ENCODE results near the gene TUBA4B.

The TUBA4B gene

DNA sequence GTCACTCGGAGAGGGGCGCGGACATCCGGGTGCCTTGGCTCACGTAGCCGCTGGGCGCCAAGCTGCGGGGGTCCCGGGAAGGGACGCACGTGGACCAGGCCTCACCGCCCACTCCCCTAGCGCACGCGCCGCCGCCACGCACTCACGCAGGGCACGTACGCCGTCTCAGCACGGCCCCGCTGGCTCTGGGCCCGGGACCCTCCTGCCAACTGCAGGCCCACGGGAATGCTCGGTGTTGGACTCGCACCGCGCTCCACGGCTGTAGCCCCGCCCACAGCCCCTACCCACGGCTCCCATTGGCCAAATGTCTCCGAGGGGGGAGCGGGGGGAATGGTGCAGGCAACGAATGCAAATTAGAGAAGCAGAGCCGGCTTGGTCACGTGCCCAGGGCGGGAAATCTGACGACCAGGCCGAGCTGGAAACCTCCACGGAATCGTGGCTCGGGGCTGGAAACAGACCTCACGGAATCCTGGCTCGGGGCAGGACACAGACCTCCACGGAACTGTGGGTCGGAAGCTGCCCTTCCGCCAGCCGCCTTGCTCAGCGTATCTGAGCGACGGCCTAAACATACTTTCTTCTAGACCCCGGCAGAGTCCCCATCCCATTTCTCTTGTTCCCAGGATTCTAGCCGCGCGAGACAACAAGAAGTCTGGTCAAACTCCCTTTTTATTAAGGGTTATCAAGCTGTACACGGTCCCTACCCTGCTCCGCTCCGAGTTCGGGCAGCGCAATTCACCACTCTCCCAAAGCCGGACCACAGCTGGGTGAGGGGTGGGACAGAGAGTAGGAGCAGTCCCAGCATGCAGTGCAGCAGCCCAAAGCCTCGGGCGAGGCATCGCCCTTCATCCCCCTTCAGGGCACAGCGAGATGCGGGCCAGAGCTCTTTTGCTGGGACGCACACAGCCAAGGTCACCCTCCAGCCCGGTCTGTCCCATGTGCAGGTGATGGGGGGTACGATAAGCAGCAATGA, 34.0 kb upstream of the TUBA4B start, which contains the start of gene ABCB6:
ABCB6 (minus strand) TSS at position 227 of the 970 bp plus-strand sequence. CDS start 285 bp downstream, outside the sequence.
- peak; percentile 66 for DNase-seq

DNA sequence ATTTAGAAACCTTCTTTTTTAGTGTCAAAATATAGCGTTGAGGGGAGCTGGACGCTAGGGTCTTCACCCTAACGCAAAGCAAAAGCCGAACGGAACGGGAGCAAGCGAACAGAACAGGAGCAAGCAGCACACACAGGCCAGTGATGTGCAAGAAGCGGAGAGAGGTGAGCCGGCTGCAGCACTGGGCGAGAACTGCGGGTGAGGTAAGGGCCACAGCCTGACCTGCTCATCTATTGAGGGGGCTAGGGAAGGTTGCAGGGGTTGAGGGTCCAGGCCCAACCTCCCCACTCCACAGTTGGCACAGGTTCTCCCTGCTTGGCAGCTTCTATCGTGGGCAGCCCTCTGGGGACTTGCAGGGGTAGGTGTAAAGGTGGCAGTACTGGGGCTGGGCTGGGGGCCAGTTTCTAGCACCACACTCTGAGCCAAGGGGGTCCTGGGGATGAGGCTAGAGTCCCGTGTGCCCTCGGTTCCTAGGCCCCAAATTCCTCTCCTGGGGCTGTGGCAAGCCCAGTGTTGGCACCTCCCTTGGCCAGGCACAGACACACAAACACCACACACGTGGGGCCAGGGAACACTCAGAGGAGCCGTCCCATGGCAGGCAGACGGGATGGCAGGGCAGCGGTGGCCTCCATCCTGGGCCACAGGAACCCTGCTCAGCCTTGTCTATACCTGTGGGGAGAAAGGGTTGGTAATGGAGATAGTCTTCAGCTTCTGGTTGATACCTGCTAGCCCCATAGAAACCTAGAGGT, 33.1 kb upstream of the TUBA4B start:
- DNase-seq = no peak

DNA sequence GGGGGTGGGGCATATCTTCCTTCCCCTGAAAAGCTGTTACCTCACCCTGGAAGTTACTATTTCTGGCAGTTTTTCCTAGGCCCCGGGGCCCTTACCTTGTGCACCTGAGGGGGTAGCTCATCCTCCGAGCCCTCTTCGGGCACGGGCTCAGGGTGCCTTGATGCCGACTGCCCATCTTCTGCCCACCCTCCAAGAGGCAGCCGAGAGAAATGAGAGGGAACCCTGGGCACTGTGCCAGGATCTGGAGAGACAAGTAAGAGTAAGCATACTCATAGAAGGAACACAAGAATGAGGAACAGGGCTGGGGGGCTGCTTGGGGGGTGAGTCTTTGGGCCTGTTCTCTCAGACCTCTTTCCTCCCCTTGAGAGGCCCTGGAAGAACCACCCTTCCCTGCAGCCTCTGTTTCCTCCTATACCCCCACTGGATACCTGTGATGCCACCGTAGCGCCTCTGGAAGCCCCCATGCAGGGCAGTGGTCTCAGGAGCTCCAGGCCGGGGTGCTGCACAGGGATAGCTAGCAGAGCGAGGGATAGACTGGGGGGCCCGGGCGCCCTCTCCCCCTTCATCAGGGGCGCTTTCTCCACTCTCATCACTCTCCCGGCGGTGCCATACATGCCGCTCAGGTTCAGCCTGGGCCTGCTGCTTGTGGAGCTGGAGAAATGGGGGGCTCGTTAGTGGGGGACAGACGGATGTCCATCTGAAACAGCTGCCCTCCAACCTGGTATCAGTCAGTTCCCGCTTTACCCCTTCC, 32.2 kb upstream of the TUBA4B start:
- no peak for DNase-seq

DNA sequence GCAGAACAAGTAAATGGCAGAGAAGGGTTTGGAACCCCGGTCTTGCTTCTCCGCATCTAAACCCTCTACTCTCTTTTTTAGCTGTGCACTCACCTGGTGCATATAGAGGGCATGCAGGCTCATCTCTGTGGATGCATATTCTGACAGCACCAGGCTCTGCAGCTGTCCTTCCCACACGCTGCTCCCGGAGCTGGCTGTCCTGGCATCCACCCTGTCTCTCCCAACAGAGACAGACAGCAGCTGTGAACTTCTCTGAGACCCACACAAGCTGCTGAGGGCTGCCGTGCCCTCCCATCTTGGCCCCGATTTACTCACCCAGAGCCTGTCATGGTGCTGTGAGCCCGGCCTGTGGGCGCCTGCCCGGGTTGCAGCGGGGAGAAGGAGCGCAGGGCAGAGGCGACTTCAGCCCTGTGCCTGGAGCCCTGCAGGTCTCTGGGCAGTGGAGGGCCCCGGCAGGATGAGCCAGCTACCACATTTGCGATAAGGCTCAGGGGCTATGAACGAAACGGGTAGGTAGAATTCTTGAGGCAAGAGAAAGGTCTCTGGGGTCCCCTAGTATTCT, 31.0 kb upstream of the TUBA4B start:
- no peak for DNase-seq

DNA sequence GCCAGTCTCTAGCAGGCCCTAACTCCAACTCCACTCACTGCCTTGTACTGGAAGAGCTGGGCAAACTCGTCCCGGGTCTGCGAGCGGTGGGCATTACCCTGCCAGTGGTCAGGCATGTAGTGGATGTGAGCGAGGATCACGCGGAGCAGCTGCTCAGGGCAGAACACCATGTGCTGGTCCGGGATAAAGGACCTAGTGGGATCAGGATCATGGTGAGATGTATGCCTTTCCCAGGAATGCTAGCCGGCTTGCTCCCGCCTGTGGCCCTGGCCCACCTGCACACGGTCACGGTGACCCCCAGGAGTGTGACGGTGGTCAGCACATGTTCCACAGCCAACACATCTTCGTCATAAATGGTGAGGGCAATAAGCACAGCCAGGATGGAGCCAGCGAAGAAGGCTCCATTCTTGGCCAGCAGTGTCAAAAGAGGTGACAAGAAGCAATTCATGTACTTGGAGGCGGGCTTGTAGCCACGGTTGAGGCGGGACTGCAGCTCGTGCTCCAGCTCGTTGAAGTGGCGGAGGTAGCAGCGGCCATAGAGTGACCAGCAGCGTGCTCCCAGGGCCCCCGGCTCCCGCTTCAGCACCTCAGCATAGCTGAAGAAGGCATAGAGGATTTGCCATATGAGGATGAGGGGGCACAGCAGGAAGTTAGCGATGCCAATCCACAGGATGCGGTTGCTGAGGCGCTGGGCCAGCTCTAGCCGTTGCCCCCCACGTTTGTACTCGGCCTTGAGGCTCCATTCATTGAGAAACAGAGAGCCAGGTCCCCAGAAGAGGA, 29.0 kb upstream of the TUBA4B start:
- DNase-seq = no peak

DNA sequence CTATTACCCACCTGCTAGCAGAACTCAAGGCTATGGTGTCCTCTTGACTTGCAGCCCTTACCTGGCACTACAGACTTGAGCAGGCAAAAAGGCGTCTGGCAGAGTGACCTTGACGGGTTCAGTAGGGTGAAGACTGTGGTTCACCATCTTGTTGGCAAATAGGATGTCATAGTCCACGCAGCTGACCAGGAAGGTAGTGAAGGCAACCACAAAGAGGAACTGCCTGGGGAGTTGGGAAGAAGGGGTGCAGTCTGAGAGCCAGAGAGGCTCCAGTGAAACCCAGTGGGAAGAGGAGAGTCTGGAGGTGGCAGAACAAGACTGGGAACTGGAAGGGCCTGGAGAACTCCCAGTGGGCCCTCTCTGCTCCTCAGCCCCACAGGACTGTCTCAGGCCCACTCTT, 27.7 kb upstream of the TUBA4B start:
- no peak for DNase-seq

DNA sequence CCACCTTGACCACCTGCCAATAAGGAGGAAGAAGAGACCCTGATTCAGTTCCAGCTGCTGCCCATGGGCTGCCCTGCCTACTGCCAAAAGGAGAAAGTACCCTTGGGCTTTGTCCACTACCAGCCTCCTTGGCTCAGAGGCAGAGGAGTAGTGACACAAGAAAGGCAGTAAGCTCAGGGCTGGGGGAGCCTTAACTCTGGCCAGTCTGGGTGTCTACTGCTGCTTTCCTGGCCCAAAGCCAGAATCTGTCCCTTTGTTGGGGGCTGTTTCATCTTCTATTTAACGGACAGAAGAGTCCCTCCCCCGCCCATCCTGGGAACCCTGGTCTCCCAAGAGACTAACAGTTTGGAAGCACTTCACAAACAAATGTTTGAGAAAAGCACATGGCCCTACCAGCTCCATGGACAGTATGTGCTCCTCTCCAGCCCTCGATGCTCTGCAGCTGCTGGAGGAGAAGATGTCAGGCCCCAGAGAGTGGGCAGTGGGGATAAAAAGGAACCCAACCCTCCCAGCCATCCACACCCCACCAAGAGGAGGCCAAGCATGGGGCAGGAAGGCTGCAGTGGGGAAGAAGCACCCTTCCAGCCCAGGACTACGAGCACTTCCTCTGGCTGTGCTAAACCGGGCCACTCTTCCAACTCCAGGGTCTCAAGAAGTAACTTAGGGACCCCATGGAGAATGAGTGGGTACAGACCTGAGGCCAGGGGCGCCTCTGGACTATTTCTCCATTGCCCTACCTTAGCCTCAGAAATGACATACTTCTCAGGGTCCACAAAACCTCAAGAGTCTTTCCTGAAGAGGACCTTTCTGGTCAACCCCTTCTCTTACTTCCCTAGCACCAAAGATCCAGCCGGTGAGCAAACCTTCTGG, 24.8 kb upstream of the TUBA4B start:
- no peak for DNase-seq

DNA sequence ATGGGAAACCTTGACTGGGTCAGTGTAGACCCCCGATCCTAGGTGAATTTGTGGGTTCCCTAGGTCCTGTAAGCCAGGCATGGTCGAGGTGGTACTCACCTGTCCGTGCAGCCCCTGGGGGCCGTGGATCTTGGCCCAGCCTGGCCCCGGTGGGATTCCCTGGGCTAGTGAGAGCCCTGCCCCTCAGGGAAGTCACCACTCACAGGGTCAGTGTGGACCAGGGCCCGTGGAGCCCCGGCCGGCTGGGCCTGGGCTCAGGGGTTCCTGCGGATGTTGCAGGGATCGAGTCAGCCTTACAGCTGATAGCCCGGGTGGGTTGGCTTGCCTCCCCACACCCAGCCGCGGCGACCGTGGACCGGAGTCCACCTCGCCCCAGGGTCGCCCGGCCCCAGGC, 24.1 kb upstream of the TUBA4B start:
- DNase-seq = no peak

DNA sequence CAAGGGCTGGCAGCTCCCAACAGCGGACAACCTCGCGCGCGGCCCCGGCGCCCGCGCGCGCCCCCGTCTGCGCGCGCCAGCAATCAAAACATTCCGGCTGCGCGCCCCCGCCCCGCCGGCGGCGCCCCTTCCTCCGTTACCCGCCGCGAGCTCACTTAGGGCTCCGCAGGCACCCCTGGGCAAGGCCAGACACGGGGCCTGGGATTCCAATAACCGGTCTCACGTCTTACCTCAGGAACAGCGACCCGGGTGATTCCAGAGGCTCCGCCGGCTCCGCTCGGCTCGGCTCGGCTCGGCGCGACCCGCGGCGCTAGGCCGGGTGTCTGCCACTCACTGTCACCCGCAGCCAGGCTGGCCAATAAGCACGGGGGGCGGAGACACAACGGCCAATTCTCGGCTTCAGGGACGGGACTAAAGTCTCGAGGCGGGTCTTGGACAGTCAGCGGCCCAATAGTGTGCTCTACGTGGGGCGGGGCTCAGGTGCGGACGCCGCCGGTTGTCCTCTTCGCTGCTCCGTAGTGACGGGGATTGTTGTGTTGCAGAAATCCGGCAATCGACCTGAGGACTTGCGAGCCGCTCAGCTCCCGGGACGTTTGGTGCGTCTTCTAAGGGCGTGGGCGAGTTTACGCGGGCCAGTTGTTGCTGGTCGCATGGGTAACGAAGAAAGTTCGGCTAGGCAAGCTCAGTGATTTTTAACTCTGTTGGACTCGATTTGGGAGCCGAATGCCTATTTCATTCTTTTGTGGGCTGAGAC, 23.6 kb upstream of the TUBA4B start, which contains the start of the genes ANKZF1 and ATG9A:
ANKZF1 (plus strand) TSS at position 502 of the 754 bp plus-strand sequence. CDS start 452 bp downstream, outside the sequence.
ATG9A (minus strand) TSS at position 332 of the 754 bp plus-strand sequence. CDS start 1,612 bp downstream, outside the sequence.
- DNase-seq = peak; percentile 94

DNA sequence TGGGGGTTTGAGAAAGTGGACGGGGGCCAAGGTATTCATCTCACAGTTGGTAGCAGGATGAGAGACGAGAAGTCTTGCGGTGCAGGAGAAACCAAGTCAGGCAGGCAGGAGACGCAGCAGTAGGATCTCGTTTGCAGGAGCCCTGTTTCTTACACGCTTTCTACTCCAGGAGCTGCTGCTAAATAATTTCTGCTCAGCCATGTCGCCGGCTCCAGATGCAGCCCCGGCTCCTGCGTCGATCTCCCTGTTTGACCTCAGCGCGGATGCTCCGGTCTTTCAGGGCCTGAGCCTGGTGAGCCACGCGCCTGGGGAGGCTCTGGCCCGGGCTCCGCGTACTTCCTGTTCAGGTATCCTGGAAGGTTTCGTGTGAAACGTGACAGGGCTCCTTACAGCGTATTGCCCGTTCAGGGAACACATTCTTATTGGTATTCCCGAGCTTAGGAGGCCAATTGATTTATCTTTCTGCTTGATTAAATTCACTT, 22.9 kb upstream of the TUBA4B start:
- DNase-seq = no peak

DNA sequence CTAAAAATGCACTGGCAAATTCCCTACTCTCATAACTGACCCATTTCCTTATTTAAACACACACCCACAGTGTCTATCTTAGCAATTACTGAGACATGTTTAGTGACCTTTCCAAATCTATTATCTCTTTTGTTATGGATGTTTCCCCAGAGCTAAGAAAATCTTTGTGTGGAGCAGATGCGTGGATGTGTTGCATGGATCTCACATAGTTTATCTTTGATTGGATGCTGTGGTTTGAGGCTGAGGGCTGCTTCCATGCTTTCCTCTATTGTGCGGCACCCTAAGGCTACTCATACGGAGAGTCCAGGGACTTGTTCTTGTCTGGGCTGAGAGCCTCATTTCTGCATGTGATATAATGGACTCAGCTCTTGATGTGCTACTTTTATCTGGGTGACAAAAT, 18.7 kb upstream of the TUBA4B start:
- no peak for DNase-seq

DNA sequence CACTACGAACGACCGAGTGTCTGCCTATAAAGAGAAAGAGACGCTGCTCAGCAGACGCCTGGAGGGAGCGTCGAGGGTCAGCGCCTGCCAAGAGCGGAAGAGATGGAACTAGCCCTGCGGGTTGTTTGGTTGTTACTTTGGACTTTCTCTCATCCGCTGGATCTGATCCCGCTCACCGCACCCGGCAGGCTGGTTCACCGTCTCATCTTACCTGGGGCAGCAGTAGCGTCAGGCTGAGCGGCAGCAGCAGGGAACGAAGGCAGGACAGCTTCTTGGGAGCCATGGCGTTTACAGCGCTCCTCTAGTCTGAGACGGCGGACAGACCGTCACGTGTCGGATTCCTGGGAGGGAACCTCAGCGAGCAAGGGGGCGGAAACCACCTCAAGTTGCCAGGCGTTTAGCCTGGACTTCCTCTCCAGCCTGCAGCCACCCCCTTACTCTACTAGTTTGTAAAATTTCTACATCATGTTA, 9.7 kb upstream of the TUBA4B start:
- DNase-seq = no peak

DNA sequence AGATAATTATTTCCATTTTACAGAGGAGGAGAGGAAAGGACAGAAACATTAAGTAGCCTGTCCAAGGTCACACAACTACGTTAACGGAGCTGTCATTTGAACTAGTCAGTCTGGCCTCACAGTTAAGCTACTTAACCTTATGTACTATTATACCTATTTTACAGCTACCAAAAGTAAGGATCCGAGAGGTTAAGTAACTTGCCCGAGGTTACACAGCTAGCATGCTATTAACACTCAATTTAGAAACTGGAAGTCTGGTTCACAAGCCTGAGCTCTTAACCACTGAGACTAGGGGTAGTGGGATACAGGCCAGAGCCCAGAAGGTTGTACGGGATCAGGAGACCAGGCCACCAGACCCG, 8.3 kb upstream of the TUBA4B start:
- no peak for DNase-seq

DNA sequence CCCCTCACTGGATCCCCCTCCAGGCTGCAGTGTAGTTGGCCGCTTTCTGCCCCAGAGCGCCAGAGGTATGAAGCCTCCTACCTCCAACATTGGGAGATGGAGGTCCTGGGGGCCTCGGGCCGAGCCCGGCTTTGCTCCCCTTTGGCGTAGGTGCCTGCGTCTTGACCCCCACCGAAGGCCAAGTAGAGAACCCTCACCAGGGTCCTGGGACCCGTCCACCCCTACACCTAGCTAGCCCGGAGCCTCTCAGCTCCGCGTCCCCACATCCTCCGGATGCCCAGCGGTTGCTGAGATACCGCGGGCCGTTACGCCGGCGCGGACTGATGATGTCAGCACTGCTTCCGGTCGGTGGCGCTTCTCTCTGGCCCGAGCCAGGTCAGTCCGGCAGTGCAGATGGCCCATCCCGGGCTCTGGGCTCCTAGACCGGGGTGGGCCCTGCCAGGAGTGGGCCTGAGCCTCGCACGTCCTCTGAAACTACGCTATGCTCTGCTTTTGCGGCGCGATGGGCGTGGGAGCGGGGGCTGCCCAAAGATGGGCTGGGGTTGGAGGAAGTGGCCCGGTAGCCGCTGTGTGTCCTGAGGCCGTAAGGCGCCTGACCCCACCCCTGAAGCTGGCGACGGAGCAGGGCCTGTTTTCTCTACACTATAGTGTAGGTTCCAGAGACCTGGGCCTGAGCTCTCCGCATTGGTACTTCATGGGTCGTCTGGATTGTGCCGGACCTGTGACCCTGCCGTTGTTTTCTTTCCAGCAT, 7.7 kb upstream of the TUBA4B start, which contains the start of the genes GLB1L and STK16:
GLB1L (minus strand) TSS at position 297 of the 751 bp plus-strand sequence. CDS start 1,871 bp downstream, outside the sequence.
STK16 (plus strand) TSS at position 332 of the 751 bp plus-strand sequence. CDS start 521 bp downstream, outside the sequence.
- DNase-seq = no peak

DNA sequence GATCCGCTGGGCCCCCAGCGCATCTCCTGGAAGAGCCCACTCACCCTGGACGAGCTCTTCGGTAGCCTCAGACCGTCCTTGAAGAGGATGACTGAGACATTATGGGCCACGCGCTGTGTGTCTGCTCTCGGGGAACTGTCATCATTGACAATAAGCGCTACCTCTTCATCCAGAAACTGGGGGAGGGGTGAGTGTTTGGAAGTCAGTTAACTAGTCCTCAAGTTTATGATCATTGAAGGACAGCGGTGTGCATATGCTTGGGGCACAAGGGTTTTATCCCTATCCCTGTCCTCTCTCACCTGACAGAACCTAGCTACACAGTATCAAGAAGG, 7.2 kb upstream of the TUBA4B start:
- no peak for DNase-seq

DNA sequence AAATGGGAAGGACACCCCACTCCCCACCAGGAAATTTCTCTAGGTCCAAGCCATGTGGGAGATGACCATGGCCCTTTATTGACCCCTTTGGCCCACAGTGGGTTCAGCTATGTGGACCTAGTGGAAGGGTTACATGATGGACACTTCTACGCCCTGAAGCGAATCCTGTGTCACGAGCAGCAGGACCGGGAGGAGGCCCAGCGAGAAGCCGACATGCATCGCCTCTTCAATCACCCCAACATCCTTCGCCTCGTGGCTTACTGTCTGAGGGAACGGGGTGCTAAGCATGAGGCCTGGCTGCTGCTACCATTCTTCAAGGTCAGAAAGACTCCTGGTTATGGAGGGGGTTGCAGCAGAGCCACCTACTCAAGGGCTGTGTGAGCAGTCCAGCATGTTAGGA, 6.5 kb upstream of the TUBA4B start:
- no peak for DNase-seq

DNA sequence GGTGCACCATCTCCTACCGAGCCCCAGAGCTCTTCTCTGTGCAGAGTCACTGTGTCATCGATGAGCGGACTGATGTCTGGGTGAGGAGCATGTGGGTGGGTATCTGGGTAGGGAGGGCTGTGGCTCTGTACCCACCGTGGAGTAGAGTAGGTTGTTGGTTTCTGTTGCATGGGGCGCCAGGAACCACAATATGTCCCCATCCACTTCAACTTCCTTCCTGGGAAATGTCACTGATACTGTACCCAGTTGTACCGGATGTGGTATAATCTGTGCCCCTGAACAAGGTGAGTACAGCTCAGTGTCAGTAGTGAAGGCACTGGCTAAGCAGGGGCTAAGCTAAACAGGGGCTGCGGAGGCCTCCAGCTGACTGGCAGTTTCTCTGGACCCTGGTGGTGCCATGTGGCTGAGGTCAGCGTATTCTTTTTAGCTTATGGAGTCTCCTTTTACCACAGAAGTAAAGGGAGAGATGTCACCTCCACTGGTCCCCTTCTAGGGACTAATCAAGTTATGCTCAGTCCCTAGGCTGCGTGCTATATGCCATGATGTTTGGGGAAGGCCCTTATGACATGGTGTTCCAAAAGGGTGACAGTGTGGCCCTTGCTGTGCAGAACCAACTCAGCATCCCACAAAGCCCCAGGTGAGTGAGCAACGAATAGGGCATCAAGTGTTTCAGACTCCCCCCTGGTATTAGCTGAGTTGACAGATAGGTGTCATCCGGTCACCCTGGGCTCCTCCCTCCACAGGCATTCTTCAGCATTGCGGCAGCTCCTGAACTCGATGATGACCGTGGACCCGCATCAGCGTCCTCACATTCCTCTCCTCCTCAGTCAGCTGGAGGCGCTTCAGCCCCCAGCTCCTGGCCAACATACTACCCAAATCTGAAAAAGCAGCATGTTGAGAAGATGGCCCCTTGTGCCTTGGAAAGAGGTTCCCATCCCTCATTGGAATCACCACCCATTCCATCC, 5.1 kb upstream of the TUBA4B start:
- DNase-seq = no peak

DNA sequence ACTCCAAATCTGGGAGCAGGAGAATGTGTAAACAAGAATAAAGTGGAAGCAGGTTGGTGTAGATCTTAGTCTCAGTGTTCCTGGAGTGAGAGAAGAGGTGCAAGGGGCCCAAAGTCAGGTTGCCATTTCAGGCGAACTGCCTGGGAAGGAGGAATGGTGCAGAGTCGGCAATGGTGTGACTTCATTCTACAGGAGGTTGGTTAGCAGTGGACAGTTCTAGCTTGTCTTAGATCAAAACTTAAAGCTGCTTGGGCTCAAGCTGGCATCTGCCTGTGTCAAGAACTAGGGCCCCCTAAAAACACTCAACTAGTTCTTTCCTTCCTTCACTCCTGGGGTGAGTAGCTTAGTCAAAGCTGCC, 4.2 kb upstream of the TUBA4B start:
- no peak for DNase-seq

Measured in NCI-H1436 treated with DMSO at 0.1 percent for 48 hours (cell line).